Measurements from ENCODE around the gene AP2A1. TPM values are rescaled to one million over a fixed set of nuclear protein-coding genes. Genes with fewer than 3 reads are reported as not detected.
A peak's percentile ranks its signal among the peaks of the same experiment; 100 is the strongest.

The AP2A1 gene
- total and polyA plus RNA-seq, 2 of the 13 experiments (the other 11 are each of a cell fraction or from before 2014, with no cell fraction given), result 22.7 to 39.7 TPM

DNA sequence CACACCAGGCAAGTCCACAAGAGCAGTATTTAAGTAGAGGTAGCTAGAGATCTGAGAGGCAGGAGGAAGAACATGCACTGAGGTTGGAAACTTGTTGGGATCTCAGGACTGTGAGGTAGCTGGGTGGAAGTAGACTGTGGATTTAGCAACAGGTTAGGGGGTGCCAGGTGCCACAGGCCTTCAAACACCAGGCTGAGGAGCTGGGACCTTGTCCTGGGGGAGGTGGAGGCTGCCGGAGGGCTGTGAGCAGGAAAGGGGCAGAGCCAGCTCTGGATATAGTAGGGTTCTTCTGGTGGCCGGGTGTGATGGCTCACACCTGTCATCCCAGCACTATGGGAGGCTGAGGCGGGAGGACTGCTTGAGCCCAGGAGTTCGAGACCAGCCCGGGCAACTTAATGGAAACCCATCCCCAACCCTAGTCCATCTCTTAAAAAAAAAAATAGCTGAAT, 43.2 kb downstream of the AP2A1 start (continued):
- TF ChIP-seq ZNF772 (CRISPR knock-in tag; IDR thresholded peaks at IDR 0.05) (no peak), RORA (CRISPR knock-in tag; IDR thresholded peaks at IDR 0.05) (no peak), ZNF670 (CRISPR knock-in tag; IDR thresholded peaks at IDR 0.05; ENCODE audit: borderline replicate concordance) (0 out of 2 replicates have a peak, but pooled peaks have one; percentile 30), ZSCAN20 (CRISPR knock-in tag; IDR thresholded peaks at IDR 0.05; ENCODE audit: borderline replicate concordance) (no peak), ZNF335 (CRISPR knock-in tag; IDR thresholded peaks at IDR 0.05) (no peak), SAFB2 (CRISPR knock-in tag; IDR thresholded peaks at IDR 0.05; ENCODE audit: borderline replicate concordance, low read depth) (no peak), SCMH1 (CRISPR knock-in tag; IDR thresholded peaks at IDR 0.05; ENCODE audit: borderline replicate concordance) (no peak), MIXL1 (CRISPR knock-in tag; IDR thresholded peaks at IDR 0.05) (no peak), U2AF1 (optimal IDR thresholded peaks at IDR 0.05; ENCODE audit: low read depth, low read length) (no peak), KLF12 (CRISPR knock-in tag; IDR thresholded peaks at IDR 0.05; ENCODE audit: borderline replicate concordance) (no peak)
- TF ChIP-seq, protein P1, sequence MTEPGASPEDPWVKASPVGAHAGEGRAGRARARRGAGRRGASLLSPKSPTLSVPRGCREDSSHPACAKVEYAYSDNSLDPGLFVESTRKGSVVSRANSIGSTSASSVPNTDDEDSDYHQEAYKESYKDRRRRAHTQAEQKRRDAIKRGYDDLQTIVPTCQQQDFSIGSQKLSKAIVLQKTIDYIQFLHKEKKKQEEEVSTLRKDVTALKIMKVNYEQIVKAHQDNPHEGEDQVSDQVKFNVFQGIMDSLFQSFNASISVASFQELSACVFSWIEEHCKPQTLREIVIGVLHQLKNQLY (CRISPR knock-in tag; IDR thresholded peaks at IDR 0.05), result no peak
- TF ChIP-seq, protein P2, sequence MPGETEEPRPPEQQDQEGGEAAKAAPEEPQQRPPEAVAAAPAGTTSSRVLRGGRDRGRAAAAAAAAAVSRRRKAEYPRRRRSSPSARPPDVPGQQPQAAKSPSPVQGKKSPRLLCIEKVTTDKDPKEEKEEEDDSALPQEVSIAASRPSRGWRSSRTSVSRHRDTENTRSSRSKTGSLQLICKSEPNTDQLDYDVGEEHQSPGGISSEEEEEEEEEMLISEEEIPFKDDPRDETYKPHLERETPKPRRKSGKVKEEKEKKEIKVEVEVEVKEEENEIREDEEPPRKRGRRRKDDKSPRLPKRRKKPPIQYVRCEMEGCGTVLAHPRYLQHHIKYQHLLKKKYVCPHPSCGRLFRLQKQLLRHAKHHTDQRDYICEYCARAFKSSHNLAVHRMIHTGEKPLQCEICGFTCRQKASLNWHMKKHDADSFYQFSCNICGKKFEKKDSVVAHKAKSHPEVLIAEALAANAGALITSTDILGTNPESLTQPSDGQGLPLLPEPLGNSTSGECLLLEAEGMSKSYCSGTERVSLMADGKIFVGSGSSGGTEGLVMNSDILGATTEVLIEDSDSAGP (CRISPR knock-in tag; IDR thresholded peaks at IDR 0.05; ENCODE audit: borderline replicate concordance), result no peak
- TF ChIP-seq, protein P3, sequence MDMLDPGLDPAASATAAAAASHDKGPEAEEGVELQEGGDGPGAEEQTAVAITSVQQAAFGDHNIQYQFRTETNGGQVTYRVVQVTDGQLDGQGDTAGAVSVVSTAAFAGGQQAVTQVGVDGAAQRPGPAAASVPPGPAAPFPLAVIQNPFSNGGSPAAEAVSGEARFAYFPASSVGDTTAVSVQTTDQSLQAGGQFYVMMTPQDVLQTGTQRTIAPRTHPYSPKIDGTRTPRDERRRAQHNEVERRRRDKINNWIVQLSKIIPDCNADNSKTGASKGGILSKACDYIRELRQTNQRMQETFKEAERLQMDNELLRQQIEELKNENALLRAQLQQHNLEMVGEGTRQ (IDR thresholded peaks at IDR 0.05; ENCODE audit: low read depth, low read length), result 0 out of 2 replicates have a peak, but pooled peaks have one; percentile 17
- TF ChIP-seq, protein P3 (CRISPR knock-in tag; IDR thresholded peaks at IDR 0.05; ENCODE audit: borderline replicate concordance), result no peak
- TF ChIP-seq, protein P4, sequence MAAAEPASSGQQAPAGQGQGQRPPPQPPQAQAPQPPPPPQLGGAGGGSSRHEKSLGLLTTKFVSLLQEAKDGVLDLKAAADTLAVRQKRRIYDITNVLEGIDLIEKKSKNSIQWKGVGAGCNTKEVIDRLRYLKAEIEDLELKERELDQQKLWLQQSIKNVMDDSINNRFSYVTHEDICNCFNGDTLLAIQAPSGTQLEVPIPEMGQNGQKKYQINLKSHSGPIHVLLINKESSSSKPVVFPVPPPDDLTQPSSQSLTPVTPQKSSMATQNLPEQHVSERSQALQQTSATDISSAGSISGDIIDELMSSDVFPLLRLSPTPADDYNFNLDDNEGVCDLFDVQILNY (CRISPR knock-in tag; conservative IDR thresholded peaks at IDR 0.05), result no peak
